Keratinocyte (primary cell): ENCODE data around the gene SLC25A30.

Experiments used
- CTCF ChIP-seq, 3 experiments: IDR thresholded peaks in 1 of 3; conservative IDR thresholded peaks in 1 of 3; optimal IDR thresholded peaks in 1 of 3; 2 replicates in 2 of 3; 3 replicates in 1 of 3; pipeline versions ENCODE3 to v1.5.1; 2011; ENCODE audit warnings: low read length in 3 of 3, mild to moderate bottlenecking in 3 of 3, moderate library complexity in 2 of 3, control low read depth in 1 of 3, inconsistent platforms in 1 of 3; ENCODE audit not compliant: insufficient read depth in 2 of 3; ENCODE audit errors: extremely low read depth in 1 of 3
- EZH2 ChIP-seq: IDR thresholded peaks from one replicate; pipeline ENCODE4 v1.6.1; 2012; ENCODE audit warnings: inconsistent platforms, mild to moderate bottlenecking, low read length, moderate library complexity

- TF ChIP-seq CTCF (optimal IDR thresholded peaks at IDR 0.05 in 1 of 3, IDR thresholded peaks at IDR 0.05 in 1 of 3, conservative IDR thresholded peaks at IDR 0.05 in 1 of 3; ENCODE audit: extremely low read depth in 1 of 3, insufficient read depth in 2 of 3, low read length in 3 of 3) = peak in 1 of 3 experiments; percentile 38
- TF ChIP-seq EZH2 = no peak
These were observed 46.0 kb upstream of the SLC25A30 start for GRCh38 chr13:45464141-45464686.
